ENCODE data around the gene TSHZ2. TPM values are rescaled to one million over a fixed set of nuclear protein-coding genes. Genes with fewer than 3 reads are reported as not detected.
"Not testable (repeated sequence)": the region's sequence is repeated elsewhere in the genome, so short reads cannot be mapped to it uniquely, and the experiment has no call there.

TSHZ2 gene
- total RNA-seq, 1 donor from 2014 or later: 12.6 TPM

DNA sequence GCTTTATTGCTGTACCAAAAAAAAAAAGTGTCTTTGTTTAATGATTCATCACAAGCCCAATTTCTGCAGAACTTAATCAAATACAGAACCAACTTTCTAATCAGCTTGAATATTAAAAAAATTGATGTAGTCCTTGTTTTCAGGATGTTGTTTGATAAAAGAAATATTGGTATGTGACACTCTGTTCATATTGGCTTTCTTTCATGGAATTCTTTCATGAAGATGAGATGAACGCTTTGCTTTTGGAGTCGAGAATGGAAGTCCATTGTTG lies 437.2 kb downstream of the TSHZ2 start:
- no peaks in the 10 kb centered on the region for H3K36me3 ChIP-seq
- peaks cover 14% of the 10 kb centered on the region for H3K4me1 ChIP-seq
- H3K4me3 ChIP-seq: no peak overlapping the region
- H3K27ac ChIP-seq: no peak overlapping the region
- TF ChIP-seq CTCF (IDR thresholded peaks at IDR 0.05): no peak
- no peaks in the 10 kb centered on the region for H3K27me3 ChIP-seq (ENCODE audit: low read depth)
- no peaks in the 10 kb centered on the region for H3K9me3 ChIP-seq
- DNase-seq: no peak
- intact Hi-C loops (cut with DNase I): no loop called here
- no peak for ATAC-seq

- Histone ChIP-seq H3K4me3 (no peak overlapping the region), H3K9me3 (no peaks in the 10 kb centered on the region), H3K27ac (no peak overlapping the region), H3K27me3 (ENCODE audit: low read depth) (no peaks in the 10 kb centered on the region), H3K4me1 (peaks cover 14% of the 10 kb centered on the region), H3K36me3 (no peaks in the 10 kb centered on the region)
- intact Hi-C loops (cut with DNase I): no loop called here
- DNase-seq: no peak
- ATAC-seq: no peak
- no peak for TF ChIP-seq CTCF (IDR thresholded peaks at IDR 0.05)
These were observed 439.0 kb downstream of the TSHZ2 start for GRCh38 chr20:53411129-53411528.

- no peak overlapping the region for H3K27ac ChIP-seq
- no peaks in the 10 kb centered on the region for H3K9me3 ChIP-seq
- no peaks in the 10 kb centered on the region for H3K27me3 ChIP-seq (ENCODE audit: low read depth)
- H3K4me3 ChIP-seq: no peak overlapping the region
- ATAC-seq (no peak), DNase-seq (no peak)
- H3K36me3 ChIP-seq: no peaks in the 10 kb centered on the region
- intact Hi-C loops (cut with DNase I): no loop called here
- peaks cover 14% of the 10 kb centered on the region for H3K4me1 ChIP-seq
- TF ChIP-seq CTCF (IDR thresholded peaks at IDR 0.05): no peak
These were observed 439.7 kb downstream of the TSHZ2 start for GRCh38 chr20:53411891-53412290.

DNA sequence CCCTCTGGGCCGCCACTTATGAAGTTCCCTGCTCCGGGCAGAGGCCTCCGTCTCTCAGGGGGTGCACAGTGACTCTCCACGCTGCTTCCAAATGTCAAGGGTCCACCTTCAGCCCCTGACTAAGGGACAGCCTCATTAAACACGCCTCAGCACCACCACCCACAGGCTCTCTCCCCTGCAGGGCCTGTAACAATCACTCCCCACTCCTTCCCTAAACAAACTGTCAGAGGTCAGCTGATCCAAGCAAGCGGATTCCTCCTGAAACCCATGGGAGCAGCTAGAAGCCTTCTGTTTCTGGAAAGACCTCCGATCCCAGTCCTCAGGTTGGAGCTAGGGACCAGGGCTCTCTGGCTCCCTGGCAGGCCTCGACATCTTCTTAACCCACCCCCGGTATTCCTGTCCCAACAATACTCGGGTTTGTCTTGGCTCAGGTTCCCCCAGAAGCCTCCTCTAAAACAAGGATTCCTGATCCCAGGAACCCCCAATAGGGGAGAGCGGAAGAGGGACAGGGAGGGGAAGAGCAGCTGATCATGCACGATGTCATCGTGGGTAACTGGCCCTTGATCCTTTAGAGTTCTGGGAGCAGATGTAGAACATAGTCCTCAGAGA lies 440.5 kb downstream of the TSHZ2 start:
- H3K27ac ChIP-seq: no peak overlapping the region
- H3K27me3 ChIP-seq (ENCODE audit: low read depth): no peaks in the 10 kb centered on the region
- no peak overlapping the region for H3K4me3 ChIP-seq
- ATAC-seq: peak in 1 of 2 donors; percentile 15
- H3K9me3 ChIP-seq: no peaks in the 10 kb centered on the region
- TF ChIP-seq CTCF (IDR thresholded peaks at IDR 0.05): no peak
- peaks cover 13% of the 10 kb centered on the region for H3K4me1 ChIP-seq
- DNase-seq: no peak
- intact Hi-C loops (cut with DNase I): no loop called here
- no peaks in the 10 kb centered on the region for H3K36me3 ChIP-seq

GRCh38 chr20:53413186-53413631 lies 441.1 kb downstream of the TSHZ2 start:
- peak; percentile 29 for TF ChIP-seq CTCF (IDR thresholded peaks at IDR 0.05)
- DNase-seq (peak; percentile 58), ATAC-seq (peak in 1 of 2 donors; percentile 54)
- Histone ChIP-seq H3K36me3 (no peaks in the 10 kb centered on the region), H3K27me3 (ENCODE audit: low read depth) (no peaks in the 10 kb centered on the region), H3K9me3 (no peaks in the 10 kb centered on the region), H3K27ac (no peak overlapping the region), H3K4me3 (no peak overlapping the region), H3K4me1 (peaks cover 8% of the 10 kb centered on the region)
- intact Hi-C loops (cut with DNase I): no loop called here

- H3K27ac ChIP-seq; H3K4me3 ChIP-seq; intact Hi-C loops (cut with DNase I); H3K36me3 ChIP-seq; DNase-seq; ATAC-seq; H3K9me3 ChIP-seq; H3K4me1 ChIP-seq; H3K27me3 ChIP-seq (ENCODE audit: low read depth): not testable (repeated sequence)
These were observed 441.7 kb downstream of the TSHZ2 start for GRCh38 chr20:53413845-53414244.
